T-helper 9 cell (primary cell): ENCODE data around the gene DTD2.
"Not testable (repeated sequence)": the region's sequence is repeated elsewhere in the genome, so short reads cannot be mapped to it uniquely, and the experiment has no call there.

Source experiments
- DNase-seq: peaks from one replicate; pipeline ENCODE4 v3.0.0-alpha.2; 2020
- total RNA-seq, 2 donors: gene quantifications; one replicate each; lab custom pipeline; 2026; lab: John Stamatoyannopoulos, UW

The DTD2 gene
- 5.6 to 17.2 reads per million in 2 donors for total RNA-seq

- peak; percentile 91 for DNase-seq
These were observed at the start of gene DTD2 for GRCh38 chr14:31456841-31457664. Gene DTD2, minus strand, starts transcription at chr14:31457506. Its CDS starts 113 bp downstream, at chr14:31457393.

- no peak for DNase-seq
These were observed 48.1 kb upstream of the DTD2 start for GRCh38 chr14:31505411-31505810.

GRCh38 chr14:31501870-31502269 is 44.6 kb upstream of the DTD2 start:
- DNase-seq, result no peak

- DNase-seq, result no peak
These were observed 35.6 kb upstream of the DTD2 start for GRCh38 chr14:31492759-31493498.

- DNase-seq, result no peak
These were observed 32.4 kb upstream of the DTD2 start for GRCh38 chr14:31489691-31490090.

- DNase-seq, result no peak
These were observed 30.6 kb upstream of the DTD2 start, which contains the start of gene GPR33 for GRCh38 chr14:31487886-31488285. Gene GPR33, minus strand, starts transcription at chr14:31488039. Its CDS starts 4,074 bp downstream, at chr14:31483965.

GRCh38 chr14:31486764-31487163 is 29.5 kb upstream of the DTD2 start:
- no peak for DNase-seq

- no peak for DNase-seq
These were observed 27.4 kb upstream of the DTD2 start for GRCh38 chr14:31484754-31485153.

GRCh38 chr14:31480156-31480555 is 22.9 kb upstream of the DTD2 start:
- DNase-seq, result no peak

- no peak for DNase-seq
These were observed 21.7 kb upstream of the DTD2 start for GRCh38 chr14:31479027-31479426.

- no peak for DNase-seq
These were observed 19.9 kb upstream of the DTD2 start for GRCh38 chr14:31477248-31477647.

- DNase-seq, result no peak
These were observed 19.0 kb upstream of the DTD2 start for GRCh38 chr14:31476131-31476866.

- DNase-seq, result no peak
These were observed 9.2 kb upstream of the DTD2 start for GRCh38 chr14:31466554-31466953.

GRCh38 chr14:31465111-31465510 is 7.8 kb upstream of the DTD2 start:
- DNase-seq, result no peak

GRCh38 chr14:31462450-31462849 is 5.1 kb upstream of the DTD2 start:
- DNase-seq, result not testable (repeated sequence)

- DNase-seq, result no peak
These were observed 4.2 kb upstream of the DTD2 start for GRCh38 chr14:31461545-31461944.

GRCh38 chr14:31457665-31458659 is 656 bp upstream of the DTD2 start:
- no peak for DNase-seq

- no peak for DNase-seq
These were observed 7.2 kb downstream of the DTD2 start for GRCh38 chr14:31449971-31450610.

- DNase-seq, result no peak
These were observed 8.2 kb downstream of the DTD2 start for GRCh38 chr14:31449136-31449535.

GRCh38 chr14:31445703-31446102 is 11.6 kb downstream of the DTD2 start:
- DNase-seq, result no peak

- DNase-seq, result no peak
These were observed 15.0 kb downstream of the DTD2 start for GRCh38 chr14:31442284-31442683.
